WTC11 (cell line): ENCODE data around the gene VASN. TPM values are rescaled to one million over a fixed set of nuclear protein-coding genes. Genes with fewer than 3 reads are reported as not detected.

ENCODE experiments used
- ATAC-seq: fragments of 200-7000 bp; cut with Tn5 transposase; 2 replicates; pipeline ENCODE4 v1.10.0; 2021; ENCODE audit warnings: mild to moderate bottlenecking, moderate library complexity
- CTCF ChIA-PET: fragments of 300-600 bp; sonication (Branson Sonifier 250); formaldehyde crosslinking; loops from one replicate; lab custom pipeline; 2021; ENCODE audit warnings: antibody characterized with exemption; lab: Charles Lee
- POLR2A ChIA-PET: fragments of 350-600 bp; sonication (Branson Sonifier 250); formaldehyde crosslinking; loops from one replicate; lab custom pipeline; 2021; ENCODE audit warnings: antibody characterized with exemption; lab: Charles Lee
- DNase-seq: peaks from one replicate; pipeline ENCODE4 v3.0.0; 2021; ENCODE audit warnings: low spot score
- H3K27ac Mint-ChIP-seq: 2 replicates; pipeline ENCODE4 v1.8.0; 2021; ENCODE audit warnings: mixed read lengths
- H3K27me3 Mint-ChIP-seq: 2 replicates; pipeline ENCODE4 v1.8.0; 2021; ENCODE audit warnings: low read depth, mild to moderate bottlenecking, moderate library complexity, mixed read lengths
- H3K36me3 Mint-ChIP-seq: 2 replicates; pipeline ENCODE4 v1.8.0; 2021; ENCODE audit warnings: mixed read lengths
- H3K4me1 Mint-ChIP-seq: 2 replicates; pipeline ENCODE4 v1.8.0; 2022; ENCODE audit warnings: mixed read lengths
- H3K4me3 Mint-ChIP-seq: 2 replicates; pipeline ENCODE4 v1.8.0; 2021; ENCODE audit warnings: mild to moderate bottlenecking, moderate library complexity, mixed read lengths
- H3K9me3 Mint-ChIP-seq: 2 replicates; pipeline ENCODE4 v1.8.0; 2021; ENCODE audit warnings: mixed read lengths
- ATF3 ChIP-seq: sonication (generic); formaldehyde crosslinking; conservative IDR thresholded peaks from 2 replicates; pipeline ENCODE4 v1.8.1; 2022; ENCODE audit warnings: mild to moderate bottlenecking, missing genetic modification reagents
- CREM ChIP-seq: sonication (generic); formaldehyde crosslinking; IDR thresholded peaks from 2 replicates; pipeline ENCODE4 v1.8.1; 2022; ENCODE audit warnings: mild to moderate bottlenecking, missing genetic modification reagents, moderate library complexity
- E2F1 ChIP-seq: sonication (generic); formaldehyde crosslinking; IDR thresholded peaks from 2 replicates; pipeline ENCODE4 v1.8.0; 2022; ENCODE audit warnings: mild to moderate bottlenecking, missing genetic modification reagents
- E2F5 ChIP-seq: sonication (generic); formaldehyde crosslinking; IDR thresholded peaks from 2 replicates; pipeline ENCODE4 v1.8.1; 2022; ENCODE audit warnings: mild to moderate bottlenecking, moderate library complexity, missing genetic modification reagents
- FOXJ3 ChIP-seq: sonication (generic); formaldehyde crosslinking; IDR thresholded peaks from 2 replicates; pipeline ENCODE4 v1.9.0; 2021; ENCODE audit warnings: missing genetic modification reagents, mild to moderate bottlenecking, borderline replicate concordance
- GABPB1 ChIP-seq: sonication (generic); formaldehyde crosslinking; IDR thresholded peaks from 2 replicates; pipeline ENCODE4 v1.8.1; 2023; ENCODE audit warnings: mild to moderate bottlenecking, missing genetic modification reagents
- GRHL2 ChIP-seq: fragments of 250-450 bp; sonication (Bioruptor Pico); IDR thresholded peaks from 2 replicates; pipeline ENCODE4 v1.8.0; 2022; ENCODE audit warnings: mild to moderate bottlenecking, moderate library complexity; ENCODE audit not compliant: insufficient replicate concordance, severe bottlenecking
- JUN ChIP-seq: sonication (generic); formaldehyde crosslinking; IDR thresholded peaks from 2 replicates; pipeline ENCODE4 v1.8.0; 2023; ENCODE audit warnings: mild to moderate bottlenecking, missing genetic modification reagents
- NFE2L1 ChIP-seq: sonication (generic); formaldehyde crosslinking; IDR thresholded peaks from 2 replicates; pipeline ENCODE4 v1.8.1; 2023; ENCODE audit warnings: missing genetic modification reagents
- NFYB ChIP-seq: sonication (generic); formaldehyde crosslinking; conservative IDR thresholded peaks from 2 replicates; pipeline ENCODE4 v1.8.0; 2022; ENCODE audit warnings: low read depth, missing genetic modification reagents
- NR3C1 ChIP-seq: sonication (generic); formaldehyde crosslinking; conservative IDR thresholded peaks from 2 replicates; pipeline ENCODE4 v1.8.1; 2023; ENCODE audit warnings: low read depth, mild to moderate bottlenecking, missing genetic modification reagents
- SMAD3 ChIP-seq: sonication (generic); formaldehyde crosslinking; IDR thresholded peaks from 2 replicates; pipeline ENCODE4 v1.8.0; 2022; ENCODE audit warnings: missing genetic modification reagents, mild to moderate bottlenecking, borderline replicate concordance
- SOX15 ChIP-seq: fragments of 250-450 bp; sonication (Bioruptor Pico); IDR thresholded peaks from 2 replicates; pipeline ENCODE4 v1.9.0; 2021; ENCODE audit warnings: mild to moderate bottlenecking
- TCF7 ChIP-seq: sonication (generic); formaldehyde crosslinking; IDR thresholded peaks from 2 replicates; pipeline ENCODE4 v1.8.0; 2022; ENCODE audit warnings: mild to moderate bottlenecking, low read depth, missing genetic modification reagents, moderate library complexity
- TEAD1 ChIP-seq: sonication (generic); formaldehyde crosslinking; IDR thresholded peaks from 2 replicates; pipeline ENCODE4 v1.8.0; 2022; ENCODE audit warnings: mild to moderate bottlenecking, missing genetic modification reagents
- USF1 ChIP-seq: sonication (generic); formaldehyde crosslinking; IDR thresholded peaks from 2 replicates; pipeline ENCODE4 v1.8.0; 2022; ENCODE audit warnings: mild to moderate bottlenecking, missing genetic modification reagents
- USF2 ChIP-seq: sonication (generic); formaldehyde crosslinking; IDR thresholded peaks from 2 replicates; pipeline ENCODE4 v1.8.1; 2023; ENCODE audit warnings: mild to moderate bottlenecking, missing genetic modification reagents, moderate library complexity
- total RNA-seq: library from RNA; stranded (reverse); gene quantifications from 3 replicates; pipeline ENCODE4 v1.2.3, GENCODE V29; 2021
- TF ChIP-seq, protein P1 (sequence below): fragments of 250-450 bp; sonication (Bioruptor Pico); IDR thresholded peaks from 2 replicates; pipeline ENCODE4 v2.1.2; 2022; ENCODE audit warnings: mild to moderate bottlenecking, moderate library complexity
- TF ChIP-seq, protein P2 (sequence below): sonication (generic); formaldehyde crosslinking; IDR thresholded peaks from 2 replicates; pipeline ENCODE4 v1.8.1; 2022; ENCODE audit warnings: low read depth, missing genetic modification reagents, borderline replicate concordance
- TF ChIP-seq, protein P3 (sequence below): sonication (generic); formaldehyde crosslinking; IDR thresholded peaks from 2 replicates; pipeline ENCODE4 v1.8.0; 2023; ENCODE audit warnings: mild to moderate bottlenecking, missing genetic modification reagents

VASN gene
- total RNA-seq, 1 experiment from 2014 or later, result 8.0 TPM

DNA sequence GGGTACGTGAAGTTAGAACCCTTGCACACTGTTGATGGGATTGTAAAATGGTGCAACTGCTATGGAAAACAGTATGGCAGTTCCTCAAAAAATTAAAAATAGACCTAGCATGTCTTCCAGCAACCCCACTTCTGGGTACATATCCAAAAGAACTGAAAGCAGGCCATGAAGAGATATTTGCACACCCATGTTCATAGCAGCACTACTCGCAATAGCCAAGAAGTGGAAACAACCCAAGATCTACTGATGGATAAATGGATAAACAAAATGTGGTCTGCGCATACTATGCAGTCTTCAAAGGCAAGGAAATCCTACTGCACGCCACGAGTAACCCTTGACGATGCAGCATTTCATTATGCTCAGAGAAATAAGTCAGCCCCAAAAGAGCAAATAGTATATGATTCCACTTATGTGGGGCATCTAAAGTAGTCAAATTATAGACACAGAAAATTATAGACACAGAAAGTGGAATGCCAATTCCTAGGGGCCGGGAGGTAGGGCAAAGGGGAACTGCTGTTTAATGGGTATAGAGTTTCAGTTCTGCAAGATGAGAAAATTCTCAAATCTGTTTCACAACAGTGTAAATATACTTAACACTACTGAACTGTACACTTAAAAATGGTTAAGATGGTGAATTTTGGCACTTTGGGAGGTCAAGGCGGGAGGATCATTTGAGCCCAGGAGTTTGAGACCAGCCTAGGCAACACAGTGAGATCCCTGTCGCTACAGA is 27.5 kb downstream of the VASN start:
- no peak overlapping the region for H3K4me3 Mint-ChIP-seq
- POLR2A ChIA-PET, result no interaction called here
- no peaks in the 10 kb centered on the region for H3K27me3 Mint-ChIP-seq
- H3K9me3 Mint-ChIP-seq, result no peaks in the 10 kb centered on the region
- ATAC-seq, result no peak
- peaks cover 2% of the 10 kb centered on the region; the same call in 1 of the 2 replicates for H3K36me3 Mint-ChIP-seq
- no peak overlapping the region for H3K27ac Mint-ChIP-seq
- TF ChIP-seq FOXJ3 (CRISPR knock-in tag), result no peak
- no peak for TF ChIP-seq E2F5
- no peak for TF ChIP-seq CREM (CRISPR knock-in tag)
- no peak for TF ChIP-seq ATF3
- TF ChIP-seq GABPB1 (CRISPR knock-in tag), result no peak
- TF ChIP-seq TCF7 (CRISPR knock-in tag), result no peak
- TF ChIP-seq USF1 (CRISPR knock-in tag), result no peak
- no peak for TF ChIP-seq GRHL2
- TF ChIP-seq NR3C1, result no peak
- TF ChIP-seq, protein P1, sequence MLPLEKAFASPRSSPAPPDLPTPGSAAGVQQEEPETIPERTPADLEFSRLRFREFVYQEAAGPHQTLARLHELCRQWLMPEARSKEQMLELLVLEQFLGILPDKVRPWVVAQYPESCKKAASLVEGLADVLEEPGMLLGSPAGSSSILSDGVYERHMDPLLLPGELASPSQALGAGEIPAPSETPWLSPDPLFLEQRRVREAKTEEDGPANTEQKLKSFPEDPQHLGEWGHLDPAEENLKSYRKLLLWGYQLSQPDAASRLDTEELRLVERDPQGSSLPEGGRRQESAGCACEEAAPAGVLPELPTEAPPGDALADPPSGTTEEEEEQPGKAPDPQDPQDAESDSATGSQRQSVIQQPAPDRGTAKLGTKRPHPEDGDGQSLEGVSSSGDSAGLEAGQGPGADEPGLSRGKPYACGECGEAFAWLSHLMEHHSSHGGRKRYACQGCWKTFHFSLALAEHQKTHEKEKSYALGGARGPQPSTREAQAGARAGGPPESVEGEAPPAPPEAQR, result no peak
- TF ChIP-seq TEAD1 (CRISPR knock-in tag), result no peak
- no peak for TF ChIP-seq SMAD3 (CRISPR knock-in tag)
- TF ChIP-seq NFYB, result no peak
- TF ChIP-seq USF2, result no peak
- TF ChIP-seq, protein P2, sequence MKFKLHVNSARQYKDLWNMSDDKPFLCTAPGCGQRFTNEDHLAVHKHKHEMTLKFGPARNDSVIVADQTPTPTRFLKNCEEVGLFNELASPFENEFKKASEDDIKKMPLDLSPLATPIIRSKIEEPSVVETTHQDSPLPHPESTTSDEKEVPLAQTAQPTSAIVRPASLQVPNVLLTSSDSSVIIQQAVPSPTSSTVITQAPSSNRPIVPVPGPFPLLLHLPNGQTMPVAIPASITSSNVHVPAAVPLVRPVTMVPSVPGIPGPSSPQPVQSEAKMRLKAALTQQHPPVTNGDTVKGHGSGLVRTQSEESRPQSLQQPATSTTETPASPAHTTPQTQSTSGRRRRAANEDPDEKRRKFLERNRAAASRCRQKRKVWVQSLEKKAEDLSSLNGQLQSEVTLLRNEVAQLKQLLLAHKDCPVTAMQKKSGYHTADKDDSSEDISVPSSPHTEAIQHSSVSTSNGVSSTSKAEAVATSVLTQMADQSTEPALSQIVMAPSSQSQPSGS (CRISPR knock-in tag), result no peak
- TF ChIP-seq, protein P3, sequence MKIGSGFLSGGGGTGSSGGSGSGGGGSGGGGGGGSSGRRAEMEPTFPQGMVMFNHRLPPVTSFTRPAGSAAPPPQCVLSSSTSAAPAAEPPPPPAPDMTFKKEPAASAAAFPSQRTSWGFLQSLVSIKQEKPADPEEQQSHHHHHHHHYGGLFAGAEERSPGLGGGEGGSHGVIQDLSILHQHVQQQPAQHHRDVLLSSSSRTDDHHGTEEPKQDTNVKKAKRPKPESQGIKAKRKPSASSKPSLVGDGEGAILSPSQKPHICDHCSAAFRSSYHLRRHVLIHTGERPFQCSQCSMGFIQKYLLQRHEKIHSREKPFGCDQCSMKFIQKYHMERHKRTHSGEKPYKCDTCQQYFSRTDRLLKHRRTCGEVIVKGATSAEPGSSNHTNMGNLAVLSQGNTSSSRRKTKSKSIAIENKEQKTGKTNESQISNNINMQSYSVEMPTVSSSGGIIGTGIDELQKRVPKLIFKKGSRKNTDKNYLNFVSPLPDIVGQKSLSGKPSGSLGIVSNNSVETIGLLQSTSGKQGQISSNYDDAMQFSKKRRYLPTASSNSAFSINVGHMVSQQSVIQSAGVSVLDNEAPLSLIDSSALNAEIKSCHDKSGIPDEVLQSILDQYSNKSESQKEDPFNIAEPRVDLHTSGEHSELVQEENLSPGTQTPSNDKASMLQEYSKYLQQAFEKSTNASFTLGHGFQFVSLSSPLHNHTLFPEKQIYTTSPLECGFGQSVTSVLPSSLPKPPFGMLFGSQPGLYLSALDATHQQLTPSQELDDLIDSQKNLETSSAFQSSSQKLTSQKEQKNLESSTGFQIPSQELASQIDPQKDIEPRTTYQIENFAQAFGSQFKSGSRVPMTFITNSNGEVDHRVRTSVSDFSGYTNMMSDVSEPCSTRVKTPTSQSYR (CRISPR knock-in tag), result no peak
- TF ChIP-seq SOX15 (CRISPR knock-in tag), result no peak
- TF ChIP-seq NFE2L1 (CRISPR knock-in tag), result no peak
- TF ChIP-seq E2F1 (CRISPR knock-in tag), result no peak
- TF ChIP-seq JUN (CRISPR knock-in tag), result no peak
- H3K4me1 Mint-ChIP-seq, result peaks cover 3% of the 10 kb centered on the region
- CTCF ChIA-PET, result interaction anchor here (2.5 to 8.7 kb wide), 3 partner anchors 9 to 40 kb away, joined by 9 to 322 read pairs (median 316); no protein-coding TSS in a partner anchor
- DNase-seq, result no peak
